Heart left ventricle (tissue), 13 donors: ENCODE measurements around the gene MREG.

ENCODE experiments used
- CTCF ChIP-seq, 12 donors: fragments of 200-600 bp; sonication (generic) in 4 of 12; IDR thresholded peaks; one replicate each; pipeline versions ENCODE4 v1.5.0 to v1.8.0; 2018 to 2022; ENCODE audit warnings: antibody characterized with exemption in 12 of 12, mild to moderate bottlenecking in 5 of 12
- POLR2A ChIP-seq, 2 donors: fragments of 450-650 bp; IDR thresholded peaks; one replicate each; pipeline ENCODE4 v1.6.1; 2017; ENCODE audit warnings: antibody characterized with exemption in 2 of 2, mild to moderate bottlenecking in 2 of 2, moderate library complexity in 2 of 2
- donor health status: ischemic (EF 13 %, LVEDD 7.1; RV severe dilation, severe dysfunction).
- donor health status: DM: no; HTN: yes; CAD: no.
- donor health status: DM: no; HTN: no; CAD: no.
- donor health status: ischemic (EF 25% LVEDD 6.9; RV normal size, moderate dysfunction).
- donor health status: ischemic (EF 25% LVEDD 5.7; RV mildly dilated, moderate dysfunction).
- donor health status: ischemic (EF 35%, LVEDD 5.7; RV mildly dilated, moderate dysfunction).
- donor health status: nonischemic (EF 11% LVEDD 7.7; RV severe dilation, severe dysfunction).
- donor health status: DM: yes; HTN: yes; CAD: no.
- donor health status: PGD.
- donor health status: ischemic (EF 29% LVEDD 5.4; RV normal size, mild dysfunction).
- donor health status: nonischemic (EF 23%, LVEDD 6.1; RV moderate dilation, normal function).

GRCh38 chr2:215973954-215974699, 39.2 kb downstream of the MREG start:
- no peak for TF ChIP-seq POLR2A (IDR thresholded peaks at IDR 0.05)
- no peak for TF ChIP-seq CTCF (IDR thresholded peaks at IDR 0.05)
